Muscle of leg (tissue), 11 donors: ENCODE data around the gene TMEM41B. TPM values are rescaled to one million over a fixed set of nuclear protein-coding genes. Genes with fewer than 3 reads are reported as not detected.
"Not testable (repeated sequence)": the region's sequence is repeated elsewhere in the genome, so short reads cannot be mapped to it uniquely, and the experiment has no call there.

ENCODE experiments used
- DNase-seq: peaks from one replicate; pipeline ENCODE4 v3.0.0; 2013
- H3K27ac ChIP-seq: one replicate; pipeline ENCODE4 v1.5.1; 2013; ENCODE audit warnings: mild to moderate bottlenecking, low read length, control low read depth
- H3K27me3 ChIP-seq: one replicate; pipeline ENCODE4 v1.6.1; 2013; ENCODE audit warnings: low read length; ENCODE audit not compliant: control insufficient read depth, insufficient read depth
- H3K36me3 ChIP-seq: one replicate; pipeline ENCODE4 v1.6.1; 2013; ENCODE audit warnings: low read length; ENCODE audit not compliant: control insufficient read depth, insufficient read depth
- H3K4me1 ChIP-seq: one replicate; pipeline ENCODE4 v1.6.1; 2013; ENCODE audit warnings: low read length; ENCODE audit not compliant: control insufficient read depth, insufficient read depth
- H3K4me3 ChIP-seq: one replicate; pipeline ENCODE4 v1.5.1; 2013; ENCODE audit warnings: low read length, control low read depth
- H3K9me3 ChIP-seq: replicated peaks from 2 replicates; pipeline ENCODE4 v1.6.1; 2013; ENCODE audit warnings: low read depth, low read length; ENCODE audit not compliant: control insufficient read depth
- WGBS: methylation state at CpG from one replicate; pipeline ENCODE4 v1.1.5; 2013; ENCODE audit warnings: missing lambda C conversion rate; ENCODE audit not compliant: insufficient coverage; 5-methylcytosine and 5-hydroxymethylcytosine counted together
- polyA plus RNA-seq, 8 donors: library from polyadenylated mRNA; unstranded; fragments of 120-200 nt; gene quantifications; one replicate each; pipeline versions ENCODE4 v1.2.1 to v1.2.3, GENCODE V29; 2013; ENCODE audit warnings: inconsistent platforms in 1 of 8, low replicate concordance in 1 of 8; ENCODE audit not compliant: insufficient read length in 8 of 8, insufficient read depth in 1 of 8
- total RNA-seq: library from RNA; stranded (reverse); fragments of 120-200 nt; gene quantifications from one replicate; pipeline ENCODE4 v1.2.4, GENCODE V29; 2013

Gene TMEM41B
- total and polyA plus RNA-seq, 9 donors: 10.7 to 16.7 (median 13.9) TPM

GRCh38 chr11:9259981-9260837 lies 54.2 kb downstream of the TMEM41B start:
- Histone ChIP-seq H3K27me3 (no peaks in the 10 kb centered on the region), H3K9me3 (no peaks in the 10 kb centered on the region), H3K4me1 (peaks cover 17% of the 10 kb centered on the region), H3K4me3 (no peak overlapping the region), H3K36me3 (peaks cover 4% of the 10 kb centered on the region), H3K27ac (peak overlapping the region; percentile 20)
- WGBS: 33% methylated on average over 1 of the region's 4 CpGs
- DNase-seq: peak; percentile 79

DNA sequence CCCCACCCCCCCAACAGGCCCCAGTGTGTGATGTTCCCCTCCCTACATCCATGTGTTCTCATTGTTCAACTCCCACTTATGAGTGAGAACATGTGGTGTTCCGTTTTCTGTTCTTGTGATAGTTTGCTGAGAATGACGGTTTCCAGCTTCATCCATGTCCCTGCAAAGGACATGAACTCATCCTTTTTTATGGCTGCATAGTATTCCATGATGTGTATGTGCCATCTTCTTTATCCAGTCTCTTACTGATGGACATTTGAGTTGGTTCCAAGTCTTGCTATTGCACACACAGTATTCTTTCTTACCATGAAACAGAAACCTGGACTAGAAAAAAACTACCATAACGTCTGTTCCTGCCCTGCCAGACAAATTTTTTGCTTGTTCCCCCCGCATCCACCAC lies 56.1 kb downstream of the TMEM41B start:
- H3K4me3 ChIP-seq, H3K27me3 ChIP-seq, H3K27ac ChIP-seq, H3K9me3 ChIP-seq, H3K36me3 ChIP-seq, DNase-seq: not testable (repeated sequence)
- 80% methylated on average over 1 of the region's 4 CpGs for WGBS
- peaks cover 15% of the 10 kb centered on the region for H3K4me1 ChIP-seq

- no CpG with 5 or more reads among the region's 3 CpGs for WGBS
Observed at GRCh38 chr11:9254416-9254815, 60.0 kb downstream of the TMEM41B start.

DNA sequence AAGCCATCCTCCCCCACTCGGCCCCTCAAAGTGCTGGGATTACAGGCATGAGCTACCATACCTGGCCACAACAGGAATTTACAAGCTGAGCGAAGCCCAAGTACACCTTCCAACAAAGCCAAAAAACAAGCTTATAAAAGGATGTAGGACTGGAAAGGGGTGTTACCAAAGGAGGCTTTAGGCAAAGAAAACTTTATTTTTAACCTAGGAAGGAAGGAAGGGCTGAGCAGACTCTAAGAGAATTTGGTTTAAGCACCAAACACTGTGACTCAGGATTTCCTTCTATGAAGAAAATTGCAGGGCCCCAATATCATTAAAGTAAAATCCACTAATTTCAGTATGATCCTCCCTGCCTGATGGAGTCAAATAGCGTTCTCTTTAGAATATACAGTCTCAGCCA lies 61.3 kb downstream of the TMEM41B start:
- WGBS: 60% methylated on average over 1 of the region's 3 CpGs
- Histone ChIP-seq H3K36me3 (peaks cover 14% of the 10 kb centered on the region), H3K4me1 (no peaks in the 10 kb centered on the region), H3K9me3 (no peaks in the 10 kb centered on the region), H3K27me3 (no peaks in the 10 kb centered on the region), H3K4me3 (no peak overlapping the region), H3K27ac (peak overlapping the region; percentile 20)
- DNase-seq: no peak

More at GRCh38 chr11:9254416-9254815, 60.0 kb downstream of the TMEM41B start:
- Histone ChIP-seq H3K27me3 (no peaks in the 10 kb centered on the region), H3K9me3 (no peaks in the 10 kb centered on the region), H3K4me1 (peaks cover under 1% of the 10 kb centered on the region), H3K27ac (no peak overlapping the region), H3K4me3 (no peak overlapping the region), H3K36me3 (peaks cover 14% of the 10 kb centered on the region)
- no peak for DNase-seq

- 66% methylated on average over 2 of the region's 3 CpGs for WGBS
- peaks cover 14% of the 10 kb centered on the region for H3K36me3 ChIP-seq
- no peaks in the 10 kb centered on the region for H3K9me3 ChIP-seq
- H3K4me1 ChIP-seq: no peaks in the 10 kb centered on the region
- H3K27ac ChIP-seq: no peak overlapping the region
- H3K27me3 ChIP-seq: no peaks in the 10 kb centered on the region
- no peak overlapping the region for H3K4me3 ChIP-seq
- no peak for DNase-seq
Observed at GRCh38 chr11:9251311-9251710, 63.1 kb downstream of the TMEM41B start.

GRCh38 chr11:9250139-9250582 lies 64.2 kb downstream of the TMEM41B start:
- Histone ChIP-seq H3K9me3 (no peaks in the 10 kb centered on the region), H3K27ac (no peak overlapping the region), H3K36me3 (peaks cover 10% of the 10 kb centered on the region), H3K27me3 (no peaks in the 10 kb centered on the region), H3K4me3 (no peak overlapping the region), H3K4me1 (no peaks in the 10 kb centered on the region)
- 57% methylated on average over 2 of the region's 2 CpGs for WGBS
- no peak for DNase-seq

DNA sequence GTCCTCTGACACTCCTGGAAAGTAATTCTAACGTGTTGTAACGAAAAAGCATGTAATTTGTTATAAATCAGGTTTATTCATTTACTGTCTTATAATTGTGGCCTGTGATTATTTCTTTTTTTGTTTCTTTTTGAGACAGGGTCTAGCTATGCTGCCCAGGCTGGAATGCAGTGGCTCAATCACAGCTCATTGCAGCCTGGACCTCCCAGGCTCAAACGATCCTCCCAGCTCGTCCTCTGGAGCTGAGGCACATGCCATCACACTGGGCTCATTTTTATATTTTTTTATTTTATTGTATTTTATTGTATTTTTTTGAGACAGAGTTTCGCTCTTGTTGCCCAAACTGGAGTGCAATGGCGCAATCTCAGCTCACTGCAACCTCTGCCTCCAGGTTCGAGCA lies 65.1 kb downstream of the TMEM41B start:
- Histone ChIP-seq H3K27ac (no peak overlapping the region), H3K4me3 (no peak overlapping the region), H3K9me3 (no peaks in the 10 kb centered on the region), H3K36me3 (peaks cover 9% of the 10 kb centered on the region), H3K27me3 (no peaks in the 10 kb centered on the region), H3K4me1 (no peaks in the 10 kb centered on the region)
- no CpG with 5 or more reads among the region's 7 CpGs for WGBS
- no peak for DNase-seq

DNA sequence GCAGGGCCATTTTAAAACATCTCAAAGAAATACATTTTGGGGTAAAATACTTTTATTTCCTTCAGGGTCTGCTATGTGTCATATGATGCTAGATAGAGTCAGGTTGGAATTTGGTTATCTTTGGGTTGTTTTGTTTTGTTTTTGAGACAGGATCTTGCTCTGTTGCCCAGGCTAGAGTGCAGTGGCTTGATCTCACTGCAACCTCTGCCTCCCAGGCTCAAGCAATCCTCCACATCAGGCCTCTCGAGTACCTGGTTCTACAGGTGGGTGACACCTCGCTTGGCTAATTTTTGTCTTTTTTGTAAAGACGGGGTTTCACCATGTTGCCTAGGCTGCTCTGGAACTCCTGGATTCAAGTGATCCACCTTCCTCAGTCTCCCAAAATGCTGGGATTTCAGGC lies 66.5 kb downstream of the TMEM41B start:
- WGBS: 97% methylated on average over 3 of the region's 3 CpGs
- Histone ChIP-seq H3K9me3 (no peaks in the 10 kb centered on the region), H3K27me3 (no peaks in the 10 kb centered on the region), H3K4me3 (no peak overlapping the region), H3K36me3 (peaks cover 3% of the 10 kb centered on the region), H3K27ac (no peak overlapping the region), H3K4me1 (no peaks in the 10 kb centered on the region)
- DNase-seq: no peak

GRCh38 chr11:9236242-9236641 lies 78.2 kb downstream of the TMEM41B start:
- not testable (repeated sequence) for H3K9me3 ChIP-seq, H3K36me3 ChIP-seq
- WGBS: 87% methylated on average over 6 of the region's 10 CpGs

DNA sequence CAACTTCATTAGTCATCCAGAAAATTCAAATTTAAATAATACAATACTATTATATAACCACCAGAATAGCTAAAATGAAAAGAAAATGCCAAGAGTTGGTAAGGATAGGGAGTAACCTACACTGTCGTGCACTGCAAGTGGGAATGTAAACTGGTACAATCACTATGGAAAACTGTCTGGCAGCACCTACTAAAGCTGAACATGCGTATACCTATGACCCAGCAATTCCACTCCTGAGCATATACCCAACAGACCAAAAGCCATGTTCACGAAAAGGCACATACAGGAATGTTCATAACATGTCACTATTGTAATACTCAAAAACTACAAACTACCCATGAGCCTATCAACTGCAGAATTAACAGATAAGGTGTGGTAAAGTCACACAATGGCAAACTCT lies 81.9 kb downstream of the TMEM41B start:
- Histone ChIP-seq H3K9me3 (no peaks in the 10 kb centered on the region), H3K27ac (no peak overlapping the region), H3K27me3 (no peaks in the 10 kb centered on the region), H3K4me1 (peaks cover 8% of the 10 kb centered on the region), H3K36me3 (no peaks in the 10 kb centered on the region), H3K4me3 (no peak overlapping the region)
- no CpG with 5 or more reads among the region's 3 CpGs for WGBS
- DNase-seq: no peak

More at GRCh38 chr11:9236242-9236641, 78.2 kb downstream of the TMEM41B start:
- H3K27ac ChIP-seq, H3K27me3 ChIP-seq, H3K4me3 ChIP-seq, H3K4me1 ChIP-seq, DNase-seq: not testable (repeated sequence)
